ENCODE measurements around the gene E4F1.

Gene E4F1

GRCh38 chr16:2226245-2226793 is 2.9 kb downstream of the E4F1 start:
- H3K9me3 ChIP-seq (ENCODE audit: control insufficient read depth, low read length) = no peaks in the 10 kb centered on the region
- H3K36me3 ChIP-seq (ENCODE audit: control insufficient read depth, insufficient read depth, low read length) = no peaks in the 10 kb centered on the region
- no peak overlapping the region for H3K4me2 ChIP-seq (ENCODE audit: low read length)
- H2AFZ ChIP-seq = no peak overlapping the region
- H3K4me3 ChIP-seq (ENCODE audit: low read depth, low read length) = no peak overlapping the region
- H3K27ac ChIP-seq = no peak overlapping the region
- no peak overlapping the region for H3K9ac ChIP-seq
- TF ChIP-seq, protein P1, sequence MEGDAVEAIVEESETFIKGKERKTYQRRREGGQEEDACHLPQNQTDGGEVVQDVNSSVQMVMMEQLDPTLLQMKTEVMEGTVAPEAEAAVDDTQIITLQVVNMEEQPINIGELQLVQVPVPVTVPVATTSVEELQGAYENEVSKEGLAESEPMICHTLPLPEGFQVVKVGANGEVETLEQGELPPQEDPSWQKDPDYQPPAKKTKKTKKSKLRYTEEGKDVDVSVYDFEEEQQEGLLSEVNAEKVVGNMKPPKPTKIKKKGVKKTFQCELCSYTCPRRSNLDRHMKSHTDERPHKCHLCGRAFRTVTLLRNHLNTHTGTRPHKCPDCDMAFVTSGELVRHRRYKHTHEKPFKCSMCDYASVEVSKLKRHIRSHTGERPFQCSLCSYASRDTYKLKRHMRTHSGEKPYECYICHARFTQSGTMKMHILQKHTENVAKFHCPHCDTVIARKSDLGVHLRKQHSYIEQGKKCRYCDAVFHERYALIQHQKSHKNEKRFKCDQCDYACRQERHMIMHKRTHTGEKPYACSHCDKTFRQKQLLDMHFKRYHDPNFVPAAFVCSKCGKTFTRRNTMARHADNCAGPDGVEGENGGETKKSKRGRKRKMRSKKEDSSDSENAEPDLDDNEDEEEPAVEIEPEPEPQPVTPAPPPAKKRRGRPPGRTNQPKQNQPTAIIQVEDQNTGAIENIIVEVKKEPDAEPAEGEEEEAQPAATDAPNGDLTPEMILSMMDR (IDR thresholded peaks at IDR 0.05) = no peak
- peaks cover 27% of the 10 kb centered on the region for H3K79me2 ChIP-seq
- no peaks in the 10 kb centered on the region for H3K27me3 ChIP-seq (ENCODE audit: control insufficient read depth, insufficient read depth, low read length)
- H3K4me1 ChIP-seq = no peaks in the 10 kb centered on the region

- no peak overlapping the region for H3K9ac ChIP-seq
- H3K27ac ChIP-seq = no peak overlapping the region
- no peaks in the 10 kb centered on the region for H3K36me3 ChIP-seq (ENCODE audit: control insufficient read depth, insufficient read depth, low read length)
- TF ChIP-seq, protein P1 (IDR thresholded peaks at IDR 0.05) = no peak
- no peaks in the 10 kb centered on the region for H3K27me3 ChIP-seq (ENCODE audit: control insufficient read depth, insufficient read depth, low read length)
- H3K4me2 ChIP-seq (ENCODE audit: low read length) = no peak overlapping the region
- peaks cover 27% of the 10 kb centered on the region for H3K79me2 ChIP-seq
- H3K4me1 ChIP-seq = no peaks in the 10 kb centered on the region
- no peaks in the 10 kb centered on the region for H3K9me3 ChIP-seq (ENCODE audit: control insufficient read depth, low read length)
- H3K4me3 ChIP-seq (ENCODE audit: low read depth, low read length) = no peak overlapping the region
- H2AFZ ChIP-seq = no peak overlapping the region
These were observed 3.5 kb downstream of the E4F1 start for GRCh38 chr16:2226918-2227317.

GRCh38 chr16:2228161-2228824 is 4.9 kb downstream of the E4F1 start:
- H3K27me3 ChIP-seq (ENCODE audit: control insufficient read depth, insufficient read depth, low read length) = no peaks in the 10 kb centered on the region
- no peak overlapping the region for H3K9ac ChIP-seq
- no peaks in the 10 kb centered on the region for H3K4me1 ChIP-seq
- TF ChIP-seq, protein P1 (IDR thresholded peaks at IDR 0.05) = no peak
- H3K36me3 ChIP-seq (ENCODE audit: control insufficient read depth, insufficient read depth, low read length) = no peaks in the 10 kb centered on the region
- H3K9me3 ChIP-seq (ENCODE audit: control insufficient read depth, low read length) = no peaks in the 10 kb centered on the region
- H3K79me2 ChIP-seq = peaks cover 27% of the 10 kb centered on the region
- H2AFZ ChIP-seq = no peak overlapping the region
- H3K4me3 ChIP-seq (ENCODE audit: low read depth, low read length) = no peak overlapping the region
- H3K27ac ChIP-seq = no peak overlapping the region
- H3K4me2 ChIP-seq (ENCODE audit: low read length) = no peak overlapping the region

GRCh38 chr16:2229091-2229490 is 5.7 kb downstream of the E4F1 start:
- peaks cover 26% of the 10 kb centered on the region for H3K79me2 ChIP-seq
- no peak overlapping the region for H3K27ac ChIP-seq
- H3K9me3 ChIP-seq (ENCODE audit: control insufficient read depth, low read length) = no peaks in the 10 kb centered on the region
- no peak overlapping the region for H2AFZ ChIP-seq
- H3K36me3 ChIP-seq (ENCODE audit: control insufficient read depth, insufficient read depth, low read length) = no peaks in the 10 kb centered on the region
- no peak overlapping the region for H3K9ac ChIP-seq
- H3K4me3 ChIP-seq (ENCODE audit: low read depth, low read length) = no peak overlapping the region
- H3K4me2 ChIP-seq (ENCODE audit: low read length) = no peak overlapping the region
- TF ChIP-seq, protein P1 (IDR thresholded peaks at IDR 0.05) = no peak
- H3K4me1 ChIP-seq = no peaks in the 10 kb centered on the region
- H3K27me3 ChIP-seq (ENCODE audit: control insufficient read depth, insufficient read depth, low read length) = no peaks in the 10 kb centered on the region

Data from parathyroid adenoma (tissue), 2 donors.